Keratinocyte (primary cell): Measurements from ENCODE around the gene FAT1.

ENCODE experiments used
- EZH2 ChIP-seq: IDR thresholded peaks from one replicate; pipeline ENCODE4 v1.6.1; 2012; ENCODE audit warnings: inconsistent platforms, mild to moderate bottlenecking, low read length, moderate library complexity
- TF ChIP-seq, protein P1 (sequence below), 3 experiments: IDR thresholded peaks in 1 of 3; conservative IDR thresholded peaks in 1 of 3; optimal IDR thresholded peaks in 1 of 3; 2 replicates in 2 of 3; 3 replicates in 1 of 3; pipeline versions ENCODE3 to v1.5.1; 2011; ENCODE audit warnings: low read length in 3 of 3, mild to moderate bottlenecking in 3 of 3, moderate library complexity in 2 of 3, control low read depth in 1 of 3, inconsistent platforms in 1 of 3; ENCODE audit not compliant: insufficient read depth in 2 of 3; ENCODE audit errors: extremely low read depth in 1 of 3

DNA sequence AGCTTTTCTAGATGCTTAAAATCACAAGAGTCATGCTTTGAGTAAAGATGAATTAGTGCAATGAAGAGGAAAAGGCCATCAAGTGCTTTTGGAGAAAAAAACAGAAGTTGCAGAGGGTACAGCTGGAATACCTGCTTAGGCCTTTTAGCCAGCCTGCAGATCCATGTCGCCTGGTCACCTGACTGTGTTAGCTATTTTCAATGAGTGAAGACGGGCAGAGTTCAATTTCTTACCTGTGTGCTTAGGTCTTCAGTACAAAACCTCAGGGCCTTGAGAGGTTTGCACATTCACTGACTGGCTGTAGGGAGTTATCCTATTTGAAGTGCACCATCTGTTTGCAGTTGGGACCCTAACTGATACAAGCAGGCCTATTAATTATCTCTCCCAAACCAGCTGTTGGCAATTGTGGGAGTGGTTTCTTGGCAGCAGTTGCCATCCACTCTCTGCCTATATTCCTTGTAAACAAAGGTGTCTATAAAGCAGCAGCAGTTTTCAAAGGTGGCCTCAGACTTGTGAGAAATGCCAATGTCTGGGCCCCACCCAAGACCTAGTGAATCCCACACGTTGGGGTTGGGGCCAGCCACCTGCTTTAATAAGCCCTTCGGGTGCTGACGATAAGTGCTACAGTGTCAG is 16.3 kb upstream of the FAT1 start:
- TF ChIP-seq, protein P1, sequence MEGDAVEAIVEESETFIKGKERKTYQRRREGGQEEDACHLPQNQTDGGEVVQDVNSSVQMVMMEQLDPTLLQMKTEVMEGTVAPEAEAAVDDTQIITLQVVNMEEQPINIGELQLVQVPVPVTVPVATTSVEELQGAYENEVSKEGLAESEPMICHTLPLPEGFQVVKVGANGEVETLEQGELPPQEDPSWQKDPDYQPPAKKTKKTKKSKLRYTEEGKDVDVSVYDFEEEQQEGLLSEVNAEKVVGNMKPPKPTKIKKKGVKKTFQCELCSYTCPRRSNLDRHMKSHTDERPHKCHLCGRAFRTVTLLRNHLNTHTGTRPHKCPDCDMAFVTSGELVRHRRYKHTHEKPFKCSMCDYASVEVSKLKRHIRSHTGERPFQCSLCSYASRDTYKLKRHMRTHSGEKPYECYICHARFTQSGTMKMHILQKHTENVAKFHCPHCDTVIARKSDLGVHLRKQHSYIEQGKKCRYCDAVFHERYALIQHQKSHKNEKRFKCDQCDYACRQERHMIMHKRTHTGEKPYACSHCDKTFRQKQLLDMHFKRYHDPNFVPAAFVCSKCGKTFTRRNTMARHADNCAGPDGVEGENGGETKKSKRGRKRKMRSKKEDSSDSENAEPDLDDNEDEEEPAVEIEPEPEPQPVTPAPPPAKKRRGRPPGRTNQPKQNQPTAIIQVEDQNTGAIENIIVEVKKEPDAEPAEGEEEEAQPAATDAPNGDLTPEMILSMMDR (optimal IDR thresholded peaks at IDR 0.05 in 1 of 3, IDR thresholded peaks at IDR 0.05 in 1 of 3, conservative IDR thresholded peaks at IDR 0.05 in 1 of 3; ENCODE audit: extremely low read depth in 1 of 3, insufficient read depth in 2 of 3, low read length in 3 of 3) = no peak
- TF ChIP-seq EZH2 = no peak
